ENCODE results near the gene MYRF. TPM values are rescaled to one million over a fixed set of nuclear protein-coding genes. Genes with fewer than 3 reads are reported as not detected.
A peak's percentile ranks its signal among the peaks of the same experiment; 100 is the strongest.

Gene MYRF
- total and polyA plus RNA-seq, 2 of the 4 experiments (the other 2 are of a cell fraction): 1.6 to 10.7 TPM

DNA sequence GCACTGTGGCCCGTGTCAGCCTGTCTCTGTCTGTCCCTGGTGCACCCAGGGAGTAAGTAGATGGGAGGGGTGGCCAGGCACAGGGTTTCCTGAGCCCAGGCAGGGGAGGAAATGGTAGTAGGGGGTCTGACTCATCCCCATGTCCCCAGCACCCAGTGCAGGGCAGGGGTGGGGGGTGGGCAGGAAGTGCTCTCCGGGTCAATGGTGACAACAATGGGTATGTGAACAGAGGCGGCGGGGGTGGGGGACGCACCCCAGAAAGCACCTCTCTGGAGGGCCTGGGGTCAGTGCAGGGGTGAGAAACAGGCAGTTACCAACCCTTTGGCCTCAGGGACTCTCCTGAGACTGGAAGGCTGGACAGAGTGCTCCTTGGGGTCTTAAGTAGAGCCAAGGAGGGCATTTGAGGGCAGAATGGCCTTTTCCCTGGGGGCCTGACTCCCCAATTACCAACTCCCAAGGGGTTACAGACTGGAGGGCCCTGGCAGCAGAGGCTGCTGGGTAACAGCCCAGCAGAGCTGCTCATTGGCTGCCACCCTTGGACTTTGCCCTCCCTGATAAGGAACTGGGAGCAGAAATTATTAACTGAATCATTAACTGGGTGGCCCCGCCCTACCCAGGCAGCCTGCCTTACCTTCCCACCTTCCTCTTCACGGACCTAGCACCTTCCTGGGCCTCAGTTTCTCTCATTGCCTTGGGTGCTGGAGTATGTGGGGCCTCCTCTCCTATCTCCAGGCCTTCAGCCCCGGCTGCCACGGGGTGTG is 4.2 kb downstream of the MYRF start:
- H3K56ac ChIP-seq (ENCODE audit: extremely low read depth, insufficient read depth, low read length): no peak overlapping the region
- H3K9me1 ChIP-seq (ENCODE audit: insufficient read depth, low read length): no peaks in the 10 kb centered on the region
- peak overlapping the region; percentile 51; the same call in 1 of the 2 replicates for H3K14ac ChIP-seq (replicated peaks; ENCODE audit: low read depth, low read length)
- no peaks in the 10 kb centered on the region for H4K20me1 ChIP-seq (ENCODE audit: insufficient read depth, low read length)
- no peak overlapping the region; the same call in 1 of the 2 replicates for H3K27ac ChIP-seq (ENCODE audit: insufficient read depth, low read length)
- peak overlapping the region; percentile 54; the same call in 1 of the 2 replicates for H3K4ac ChIP-seq (ENCODE audit: low read depth, low read length)
- peaks cover 3% of the 10 kb centered on the region; the same call in 1 of the 2 replicates for H3K27me3 ChIP-seq (ENCODE audit: control insufficient read depth, insufficient read depth, low read length)
- no peak for TF ChIP-seq MAFK (IDR thresholded peaks at IDR 0.05; ENCODE audit: low read depth, low read length)
- no peak for TF ChIP-seq MAZ (IDR thresholded peaks at IDR 0.05; ENCODE audit: borderline replicate concordance, low read depth, low read length)
- TF ChIP-seq NFE2L2 (IDR thresholded peaks at IDR 0.05; ENCODE audit: low read depth, low read length): no peak
- TF ChIP-seq SMC3 (IDR thresholded peaks at IDR 0.05; ENCODE audit: low read depth, low read length): no peak
- TF ChIP-seq, protein P1, sequence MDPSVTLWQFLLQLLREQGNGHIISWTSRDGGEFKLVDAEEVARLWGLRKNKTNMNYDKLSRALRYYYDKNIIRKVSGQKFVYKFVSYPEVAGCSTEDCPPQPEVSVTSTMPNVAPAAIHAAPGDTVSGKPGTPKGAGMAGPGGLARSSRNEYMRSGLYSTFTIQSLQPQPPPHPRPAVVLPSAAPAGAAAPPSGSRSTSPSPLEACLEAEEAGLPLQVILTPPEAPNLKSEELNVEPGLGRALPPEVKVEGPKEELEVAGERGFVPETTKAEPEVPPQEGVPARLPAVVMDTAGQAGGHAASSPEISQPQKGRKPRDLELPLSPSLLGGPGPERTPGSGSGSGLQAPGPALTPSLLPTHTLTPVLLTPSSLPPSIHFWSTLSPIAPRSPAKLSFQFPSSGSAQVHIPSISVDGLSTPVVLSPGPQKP (IDR thresholded peaks at IDR 0.05; ENCODE audit: borderline replicate concordance, low read depth, low read length): no peak
- 0 out of 2 replicates have a peak, but pooled peaks have one; percentile 31 for TF ChIP-seq FOS (IDR thresholded peaks at IDR 0.05; ENCODE audit: low read depth, low read length)
- intact Hi-C loops (cut with micrococcal nuclease): no loop called here
- H3K9ac ChIP-seq (ENCODE audit: low read depth, low read length): peak overlapping the region; percentile 25; the same call in 1 of the 2 replicates
- H4K5ac ChIP-seq (ENCODE audit: low read depth, low read length): peak overlapping the region; percentile 61; the same call in 1 of the 2 replicates
- peak overlapping the region; percentile 72; the same call in 1 of the 2 replicates for H2BK20ac ChIP-seq (ENCODE audit: low read depth, low read length)
- no peak overlapping the region for H3K4me2 ChIP-seq (ENCODE audit: low read depth, low read length)
- peak overlapping the region; percentile 45; the same call in 1 of the 3 replicates for H2BK15ac ChIP-seq (ENCODE audit: low read depth, low read length)
- 0 out of 4 replicates have a peak, but pooled peaks cover 0 to 3% of the 10 kb centered on the region in 2 experiments for H3K79me1 ChIP-seq (ENCODE audit: low read depth in 1 of 2, low read length in 2 of 2)
- H3K23ac ChIP-seq (ENCODE audit: low read depth, low read length): no peak overlapping the region
- no peak for ATAC-seq (ENCODE audit: low read depth)
- WGBS, 2 experiments (ENCODE audit: extremely low coverage in 2 of 2, insufficient read length in 1 of 2): no CpG with 5 or more reads among the region's 9 CpGs
- H3K4me3 ChIP-seq (ENCODE audit: insufficient read depth, low read depth, low read length): no peak overlapping the region
- H3K36me3 ChIP-seq (ENCODE audit: control insufficient read depth, insufficient read depth, low read length): no peaks in the 10 kb centered on the region
- no TSS peak for BruUV-seq (replicated peaks)
- H3K9me3 ChIP-seq (ENCODE audit: control insufficient read depth, insufficient read depth, low read length): no peaks in the 10 kb centered on the region
- H3K4me1 ChIP-seq (ENCODE audit: control insufficient read depth, insufficient read depth, low read length): peaks cover 15% of the 10 kb centered on the region
- H4K8ac ChIP-seq (ENCODE audit: low read depth in 2 of 2, low read length in 2 of 2): peak overlapping the region; percentile 66 to 81; a peak in 3 of 4 replicates
- in situ Hi-C loops (cut with MboI; ENCODE audit: low sequenced_read_pairs): no loop called here
- H2AK5ac ChIP-seq (ENCODE audit: low read depth, low read length): peak overlapping the region; percentile 82; the same call in 1 of the 2 replicates
- DNase-seq: peak; percentile 50
- no peak overlapping the region for H3K18ac ChIP-seq (ENCODE audit: low read depth, low read length)
- H2BK120ac ChIP-seq (ENCODE audit: low read depth, low read length): peak overlapping the region; percentile 74
- peak overlapping the region; percentile 76 for H4K91ac ChIP-seq (ENCODE audit: insufficient read depth, low read depth, low read length)
- peak overlapping the region; percentile 90 for H2AK9ac ChIP-seq (replicated peaks; ENCODE audit: low read depth, low read length, poor library complexity)
- dilution Hi-C loops (cut with HindIII; ENCODE audit: low sequenced_read_pairs, unreplicated experiment): no loop called here
- peak overlapping the region; percentile 75 for H2AFZ ChIP-seq (replicated peaks; ENCODE audit: low read length, poor library complexity)
- CTCF ChIA-PET: no interaction called here
- H2BK5ac ChIP-seq (ENCODE audit: low read depth, low read length, poor library complexity, severe bottlenecking): peak overlapping the region; percentile 42
- POLR2A ChIA-PET (ENCODE audit: unreplicated experiment): no interaction called here
